Fibroblast of pulmonary artery (primary cell): ENCODE results near the gene AKAP6.

Experiments used
- DNase-seq: peaks from one replicate; pipeline ENCODE4 v3.0.0-alpha.2; 2010; ENCODE audit warnings: low read depth
- H3K4me3 ChIP-seq: replicated peaks from 2 replicates; pipeline ENCODE4 v1.5.1; 2011; ENCODE audit warnings: low read depth, mild to moderate bottlenecking, control low read depth, low read length, moderate library complexity
- TF ChIP-seq, protein P1 (sequence below): IDR thresholded peaks from 2 replicates; pipeline ENCODE4 v1.5.1; 2011; ENCODE audit warnings: mild to moderate bottlenecking, control low read depth, low read length, inconsistent platforms; ENCODE audit errors: missing control alignments

AKAP6 gene

DNA sequence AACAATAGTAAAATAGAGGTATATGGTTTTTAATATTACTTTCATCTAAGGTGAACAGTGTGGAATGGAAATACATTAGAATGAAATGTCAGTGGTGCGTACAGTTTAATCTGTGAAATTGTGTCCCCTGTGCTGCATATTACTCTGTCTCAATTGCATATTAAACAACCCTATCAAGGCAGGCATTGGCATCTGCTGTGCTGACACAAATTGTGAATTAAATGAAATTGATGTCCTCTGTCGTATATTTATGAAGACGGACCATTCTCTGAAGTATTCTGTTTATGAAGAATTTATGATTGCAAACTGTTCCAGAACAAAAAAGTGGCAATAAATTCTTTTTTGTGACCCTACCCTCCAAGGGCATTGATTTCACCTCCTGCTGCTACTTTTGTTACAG lies 405.2 kb downstream of the AKAP6 start:
- no peak overlapping the region for H3K4me3 ChIP-seq
- no peak for DNase-seq
- TF ChIP-seq, protein P1, sequence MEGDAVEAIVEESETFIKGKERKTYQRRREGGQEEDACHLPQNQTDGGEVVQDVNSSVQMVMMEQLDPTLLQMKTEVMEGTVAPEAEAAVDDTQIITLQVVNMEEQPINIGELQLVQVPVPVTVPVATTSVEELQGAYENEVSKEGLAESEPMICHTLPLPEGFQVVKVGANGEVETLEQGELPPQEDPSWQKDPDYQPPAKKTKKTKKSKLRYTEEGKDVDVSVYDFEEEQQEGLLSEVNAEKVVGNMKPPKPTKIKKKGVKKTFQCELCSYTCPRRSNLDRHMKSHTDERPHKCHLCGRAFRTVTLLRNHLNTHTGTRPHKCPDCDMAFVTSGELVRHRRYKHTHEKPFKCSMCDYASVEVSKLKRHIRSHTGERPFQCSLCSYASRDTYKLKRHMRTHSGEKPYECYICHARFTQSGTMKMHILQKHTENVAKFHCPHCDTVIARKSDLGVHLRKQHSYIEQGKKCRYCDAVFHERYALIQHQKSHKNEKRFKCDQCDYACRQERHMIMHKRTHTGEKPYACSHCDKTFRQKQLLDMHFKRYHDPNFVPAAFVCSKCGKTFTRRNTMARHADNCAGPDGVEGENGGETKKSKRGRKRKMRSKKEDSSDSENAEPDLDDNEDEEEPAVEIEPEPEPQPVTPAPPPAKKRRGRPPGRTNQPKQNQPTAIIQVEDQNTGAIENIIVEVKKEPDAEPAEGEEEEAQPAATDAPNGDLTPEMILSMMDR = no peak

- TF ChIP-seq, protein P1 = no peak
- no peak overlapping the region for H3K4me3 ChIP-seq
- no peak for DNase-seq
Observed at GRCh38 chr14:32737621-32738020, 408.5 kb downstream of the AKAP6 start.

DNA sequence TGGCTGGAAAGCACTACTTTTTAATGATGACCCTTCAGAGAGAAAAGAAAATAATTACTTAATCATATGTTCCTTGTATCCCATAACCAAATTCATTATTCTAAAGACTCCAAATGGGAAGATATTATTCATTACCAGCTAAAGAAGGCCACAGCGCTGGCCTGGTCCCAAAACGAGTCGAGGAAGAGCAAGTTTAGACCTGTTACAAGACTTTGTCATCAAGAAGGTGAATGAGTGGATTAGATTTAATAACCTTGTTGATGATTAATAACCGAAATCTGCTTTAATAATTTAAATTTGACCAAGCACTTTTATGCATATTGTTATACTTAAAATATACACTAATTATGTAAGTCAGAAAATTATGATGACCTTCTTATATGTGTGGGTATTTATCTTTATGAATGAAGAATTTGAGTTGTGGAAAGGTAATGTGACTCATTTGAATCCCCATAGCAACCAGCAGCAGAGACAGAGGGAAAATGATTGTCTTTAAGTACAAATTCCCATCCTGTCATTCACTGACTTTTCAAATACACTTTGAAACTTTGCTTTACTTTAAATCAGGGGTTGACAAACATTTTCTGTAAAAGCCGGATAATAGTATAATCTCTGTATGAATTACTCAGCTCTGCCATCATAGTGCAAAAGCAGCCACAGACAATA lies 409.2 kb downstream of the AKAP6 start:
- TF ChIP-seq, protein P1 = no peak
- H3K4me3 ChIP-seq = no peak overlapping the region
- DNase-seq = no peak

DNA sequence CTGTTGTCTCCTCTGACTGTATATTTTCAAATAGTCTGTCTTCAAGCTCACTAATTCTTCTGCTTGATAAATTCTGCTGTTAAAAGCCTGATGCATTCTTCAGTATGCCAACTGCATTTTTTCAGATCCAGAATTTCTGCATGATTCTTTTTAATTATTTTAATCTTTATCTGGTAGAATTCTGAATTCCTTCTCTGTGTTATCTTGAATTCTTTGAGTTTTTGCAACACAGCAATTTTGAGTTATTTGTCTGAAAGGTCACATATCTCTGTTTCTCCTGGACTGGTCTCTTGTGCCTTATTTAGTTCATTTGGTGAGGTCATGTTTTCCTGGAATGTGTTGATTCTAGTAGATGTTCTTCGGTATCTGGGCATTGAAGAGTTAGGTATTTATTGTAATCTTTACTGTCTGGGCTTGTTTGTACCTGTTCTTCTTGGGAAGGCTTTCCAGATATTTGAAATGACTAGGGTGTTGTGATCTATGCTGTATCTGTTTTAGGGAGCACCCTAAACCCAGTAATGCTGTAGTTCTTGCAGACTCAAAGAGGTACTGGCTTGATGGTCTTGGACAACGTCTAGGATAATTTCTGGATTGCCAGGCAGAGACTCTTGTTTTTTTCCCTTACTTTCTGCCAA lies 415.8 kb downstream of the AKAP6 start:
- TF ChIP-seq, protein P1 = no peak
- H3K4me3 ChIP-seq = no peak overlapping the region
- DNase-seq = no peak

GRCh38 chr14:32754209-32754608 lies 425.1 kb downstream of the AKAP6 start:
- no peak overlapping the region for H3K4me3 ChIP-seq
- TF ChIP-seq, protein P1 = no peak
- no peak for DNase-seq

- DNase-seq = no peak
- H3K4me3 ChIP-seq = no peak overlapping the region
- TF ChIP-seq, protein P1 = no peak
Observed at GRCh38 chr14:32756173-32756572, 427.1 kb downstream of the AKAP6 start.

DNA sequence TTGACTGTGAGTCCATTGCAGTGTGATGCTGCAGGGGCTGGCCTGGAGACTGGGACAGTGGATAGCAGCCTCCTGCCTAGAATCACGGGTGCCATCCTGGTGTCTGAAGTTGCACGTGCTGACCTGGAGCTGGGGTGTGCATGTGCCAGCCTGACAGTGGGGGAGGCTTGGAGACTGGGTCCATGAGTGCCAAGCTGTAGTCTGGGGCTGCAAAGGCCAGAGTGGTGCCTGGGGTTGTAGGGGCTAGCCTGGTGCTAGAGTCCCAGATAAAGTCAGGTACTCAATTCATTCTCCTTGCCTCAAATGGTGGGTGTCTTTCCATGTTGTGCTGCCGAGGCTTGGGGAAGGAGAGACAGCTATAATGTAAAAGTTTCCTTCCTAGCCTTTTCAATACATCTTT lies 427.7 kb downstream of the AKAP6 start:
- no peak overlapping the region for H3K4me3 ChIP-seq
- no peak for DNase-seq
- TF ChIP-seq, protein P1 = no peak
